T-cell (primary cell): ENCODE measurements around the gene RAP1GAP. TPM values are rescaled to one million over a fixed set of nuclear protein-coding genes. Genes with fewer than 3 reads are reported as not detected.

ENCODE experiments used
- ATAC-seq, 4 experiments: fragments of 200-7000 bp in 3 of 4; fragments of 150-1000 bp in 1 of 4; cut with Tn5 transposase; replicated peaks in 1 of 4; 1 replicate in 3 of 4; 2 replicates in 1 of 4; pipeline ENCODE4 v1.10.0; 2021; ENCODE audit warnings: moderate library complexity in 3 of 4, mild to moderate bottlenecking in 2 of 4, moderate number of reproducible peaks in 1 of 4
- CTCF ChIA-PET, 2 donors: fragments of 300-600 bp; sonication (Branson Sonifier 250); formaldehyde crosslinking; loops; one replicate each; lab custom pipeline; 2022; ENCODE audit warnings: antibody characterized with exemption in 2 of 2; lab: Charles Lee
- POLR2A ChIA-PET, 2 donors: fragments of 300-600 bp; sonication (Branson Sonifier 250); formaldehyde crosslinking; loops; one replicate each; lab custom pipeline; 2022; ENCODE audit warnings: antibody characterized with exemption in 2 of 2; lab: Charles Lee
- DNase-seq, 35 experiments: peaks; one replicate each; pipeline versions ENCODE4 v3.0.0 to v3.0.0-alpha.2; 2013 to 2023
- H3K27ac ChIP-seq: one replicate; pipeline ENCODE4 v1.5.1; 2013; ENCODE audit warnings: low read length
- H3K27me3 ChIP-seq, 2 experiments: replicated peaks in 1 of 2; 1 replicate in 1 of 2; 2 replicates in 1 of 2; pipeline versions ENCODE4 v1.6.1 to v1.7.0; 2013; ENCODE audit warnings: low read length in 1 of 2, mixed read lengths in 1 of 2; ENCODE audit not compliant: control insufficient read depth in 2 of 2, insufficient read depth in 2 of 2; ENCODE audit errors: extremely low read depth in 1 of 2
- H3K36me3 ChIP-seq, 2 donors: 1 replicate in 1 of 2; 2 replicates in 1 of 2; pipeline versions ENCODE4 v1.6.1 to v1.7.0; 2013; ENCODE audit warnings: low read length in 1 of 2; ENCODE audit not compliant: control insufficient read depth in 2 of 2, insufficient read depth in 1 of 2; ENCODE audit errors: extremely low read depth in 1 of 2
- H3K4me1 ChIP-seq, 2 experiments: 1 replicate in 1 of 2; 2 replicates in 1 of 2; pipeline versions ENCODE4 v1.6.1 to v1.7.0; 2013; ENCODE audit warnings: low read length in 2 of 2, mixed read lengths in 1 of 2; ENCODE audit not compliant: insufficient read depth in 2 of 2, control insufficient read depth in 1 of 2; ENCODE audit errors: extremely low read depth in 1 of 2
- H3K4me3 ChIP-seq, 2 donors: 1 replicate in 1 of 2; 2 replicates in 1 of 2; pipeline versions ENCODE4 v1.5.1 to v1.7.0; 2013; ENCODE audit warnings: mild to moderate bottlenecking in 2 of 2, low read length in 1 of 2, moderate library complexity in 1 of 2; ENCODE audit not compliant: control insufficient read depth in 1 of 2; ENCODE audit errors: extremely low read depth in 1 of 2
- H3K9me3 ChIP-seq: 2 replicates; pipeline ENCODE4 v1.7.0; 2013
- H3K27ac Mint-ChIP-seq, 2 donors: one replicate each; pipeline ENCODE4 v1.8.0; 2020 to 2021; ENCODE audit warnings: mild to moderate bottlenecking in 2 of 2, mixed read lengths in 2 of 2
- H3K27me3 Mint-ChIP-seq, 2 donors: one replicate each; pipeline ENCODE4 v1.8.0; 2021 to 2022; ENCODE audit warnings: mixed read lengths in 2 of 2
- H3K36me3 Mint-ChIP-seq: one replicate; pipeline ENCODE4 v1.8.0; 2021; ENCODE audit warnings: mixed read lengths
- H3K4me1 Mint-ChIP-seq, 3 donors: one replicate each; pipeline ENCODE4 v1.8.0; 2020 to 2022; ENCODE audit warnings: mixed read lengths in 3 of 3, mild to moderate bottlenecking in 1 of 3
- H3K4me3 Mint-ChIP-seq, 3 donors: one replicate each; pipeline ENCODE4 v1.8.0; 2020 to 2022; ENCODE audit warnings: mild to moderate bottlenecking in 3 of 3, mixed read lengths in 3 of 3, moderate library complexity in 3 of 3
- H3K9me3 Mint-ChIP-seq, 3 donors: one replicate each; pipeline ENCODE4 v1.8.0; 2020 to 2022; ENCODE audit warnings: mixed read lengths in 3 of 3
- WGBS: methylation state at CpG from one replicate; pipeline ENCODE4 v1.1.5; 2013; ENCODE audit warnings: missing lambda C conversion rate; ENCODE audit not compliant: insufficient coverage; 5-methylcytosine and 5-hydroxymethylcytosine counted together
- total RNA-seq, 35 experiments: library from RNA in 6 of 35; stranded (reverse) in 6 of 35; fragments of 120-200 nt in 1 of 35; gene quantifications; one replicate each; pipeline versions ENCODE4 v1.2.1 to v1.2.4 and lab custom pipeline; 2013 to 2026

The RAP1GAP gene
- total RNA-seq, 5 donors from 2014 or later (not counting 1 experiment from before 2014, with no cell fraction given): 0.18 to 1.0 (median 0.35) TPM

- peaks cover 1% of the 10 kb centered on the region for H3K36me3 Mint-ChIP-seq
- Histone ChIP-seq H3K9me3 (no peaks in the 10 kb centered on the region), H3K36me3 (peaks cover 3 to 5% of the 10 kb centered on the region in 2 donors), H3K27ac (no peak overlapping the region), H3K4me1 (peaks cover 0 to 16% of the 10 kb centered on the region in 2 experiments), H3K4me3 (no peak overlapping the region), H3K27me3 (peaks cover 0 to 17% of the 10 kb centered on the region in 2 experiments)
- peaks cover 2 to 10% (median 9%) of the 10 kb centered on the region in 3 donors for H3K4me1 Mint-ChIP-seq
- peaks cover 0 to 2% of the 10 kb centered on the region in 2 donors for H3K27me3 Mint-ChIP-seq
- 62% methylated on average over 8 of the region's 9 CpGs for WGBS
- ATAC-seq: no peak
- ChIA-PET POLR2A (no interaction called here), CTCF (interaction anchor here in 1 of 2 donors (1.0 kb wide), 1 partner anchor 1027 kb away, joined by 3 read pairs; no protein-coding TSS in a partner anchor)
- H3K27ac Mint-ChIP-seq: no peak overlapping the region
- no peak overlapping the region for H3K4me3 Mint-ChIP-seq
- no peak for DNase-seq
- H3K9me3 Mint-ChIP-seq: no peaks in the 10 kb centered on the region
Observed at GRCh38 chr1:21673277-21673780, 4.2 kb upstream of the RAP1GAP start.

DNA sequence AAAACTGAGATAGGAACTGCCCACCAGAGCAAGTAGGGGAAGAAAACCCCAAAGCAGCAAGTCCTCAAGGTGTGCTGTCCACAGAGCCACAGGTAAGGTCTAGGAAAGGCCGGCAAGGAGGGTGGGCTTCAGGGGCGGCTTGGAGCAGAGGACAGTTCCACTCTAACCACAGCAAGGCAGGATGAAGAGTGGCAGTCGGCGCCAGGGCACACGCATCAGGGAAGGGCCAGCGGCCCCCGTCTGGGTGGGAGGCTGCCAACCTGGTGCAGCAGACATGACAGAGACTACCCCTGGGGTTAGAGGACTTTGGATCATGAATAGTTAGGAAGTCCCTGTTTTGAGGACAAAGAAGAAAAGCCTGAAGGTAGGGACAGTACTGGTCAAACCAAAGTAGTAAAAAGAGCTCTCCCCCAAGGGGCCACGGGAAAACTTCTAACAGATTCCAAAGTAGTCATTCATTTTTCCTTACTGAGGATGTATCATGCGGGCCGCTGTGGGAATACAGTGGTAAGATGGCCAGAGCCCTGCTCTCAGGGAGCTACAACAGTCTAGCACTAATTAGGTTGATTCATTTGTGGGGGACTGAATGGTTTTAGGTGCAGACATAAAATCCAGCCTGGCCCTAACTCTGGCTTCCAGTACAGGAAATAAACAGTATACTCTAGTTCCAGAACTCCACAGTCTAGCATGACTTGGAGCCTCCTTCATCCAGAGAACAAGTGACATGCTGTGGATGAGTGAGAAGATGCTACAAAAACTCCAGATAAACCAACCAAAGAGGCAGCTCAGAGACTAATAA lies 3.5 kb upstream of the RAP1GAP start:
- ChIA-PET CTCF (no interaction called here), POLR2A (no interaction called here)
- H3K9me3 ChIP-seq: no peaks in the 10 kb centered on the region
- H3K27me3 ChIP-seq: peaks cover 0 to 24% of the 10 kb centered on the region in 2 experiments
- no peak overlapping the region for H3K4me3 Mint-ChIP-seq
- H3K27me3 Mint-ChIP-seq: peaks cover 5 to 8% of the 10 kb centered on the region in 2 donors
- H3K36me3 ChIP-seq: peaks cover 0 to under 1% of the 10 kb centered on the region in 2 donors
- DNase-seq (no peak), ATAC-seq (no peak)
- peak overlapping the region in 1 of 2 donors; percentile 6 for H3K27ac Mint-ChIP-seq
- no peak overlapping the region for H3K27ac ChIP-seq
- H3K36me3 Mint-ChIP-seq: no peaks in the 10 kb centered on the region
- 84% methylated on average over 7 of the region's 10 CpGs for WGBS
- H3K9me3 Mint-ChIP-seq: no peaks in the 10 kb centered on the region
- no peak overlapping the region for H3K4me3 ChIP-seq
- peaks cover 8 to 13% (median 9%) of the 10 kb centered on the region in 3 donors for H3K4me1 Mint-ChIP-seq
- peaks cover 0 to 23% of the 10 kb centered on the region in 2 experiments for H3K4me1 ChIP-seq

GRCh38 chr1:21671915-21672314 lies 2.8 kb upstream of the RAP1GAP start:
- no peaks in the 10 kb centered on the region for H3K9me3 ChIP-seq
- 94% methylated on average over 2 of the region's 6 CpGs for WGBS
- ATAC-seq: no peak
- no peaks in the 10 kb centered on the region for H3K36me3 Mint-ChIP-seq
- no peak overlapping the region for H3K4me3 Mint-ChIP-seq
- H3K27me3 Mint-ChIP-seq: peaks cover 9 to 15% of the 10 kb centered on the region in 2 donors
- no peak overlapping the region for H3K27ac Mint-ChIP-seq
- no peak for DNase-seq
- H3K27me3 ChIP-seq: peaks cover 0 to 32% of the 10 kb centered on the region in 2 experiments
- H3K4me1 ChIP-seq: peaks cover 0 to 24% of the 10 kb centered on the region in 2 experiments
- no peak overlapping the region for H3K4me3 ChIP-seq
- peaks cover 9 to 14% (median 10%) of the 10 kb centered on the region in 3 donors for H3K4me1 Mint-ChIP-seq
- no peak overlapping the region for H3K27ac ChIP-seq
- POLR2A ChIA-PET: no interaction called here
- H3K36me3 ChIP-seq: no peaks in the 10 kb centered on the region
- H3K9me3 Mint-ChIP-seq: no peaks in the 10 kb centered on the region
- CTCF ChIA-PET: no interaction called here

GRCh38 chr1:21670956-21671902 lies 2.1 kb upstream of the RAP1GAP start:
- H3K27me3 ChIP-seq: peaks cover 0 to 38% of the 10 kb centered on the region in 2 experiments
- POLR2A ChIA-PET: no interaction called here
- peak overlapping the region in 1 of 3 donors; percentile 65 for H3K4me3 Mint-ChIP-seq
- no peak overlapping the region for H3K27ac Mint-ChIP-seq
- H3K36me3 Mint-ChIP-seq: no peaks in the 10 kb centered on the region
- H3K36me3 ChIP-seq: no peaks in the 10 kb centered on the region
- H3K4me1 ChIP-seq: peaks cover 0 to 24% of the 10 kb centered on the region in 2 experiments
- no peaks in the 10 kb centered on the region for H3K9me3 Mint-ChIP-seq
- H3K9me3 ChIP-seq: no peaks in the 10 kb centered on the region
- DNase-seq: no peak
- CTCF ChIA-PET: no interaction called here
- H3K4me3 ChIP-seq: no peak overlapping the region
- H3K4me1 Mint-ChIP-seq: peaks cover 9 to 14% (median 10%) of the 10 kb centered on the region in 3 donors
- ATAC-seq: no peak
- H3K27ac ChIP-seq: no peak overlapping the region
- peaks cover 9 to 21% of the 10 kb centered on the region in 2 donors for H3K27me3 Mint-ChIP-seq
- 95% methylated on average over 5 of the region's 11 CpGs for WGBS

- no peaks in the 10 kb centered on the region for H3K9me3 ChIP-seq
- DNase-seq (no peak), ATAC-seq (no peak)
- ChIA-PET CTCF (no interaction called here), POLR2A (interaction anchor here in 1 of 2 donors (0.6 kb wide), 1 partner anchor 438 kb away, joined by 4 read pairs; no protein-coding TSS in a partner anchor)
- H3K27ac ChIP-seq: no peak overlapping the region
- Mint-ChIP-seq H3K9me3 (no peaks in the 10 kb centered on the region), H3K4me1 (peaks cover 9 to 14% (median 10%) of the 10 kb centered on the region in 3 donors), H3K4me3 (peak overlapping the region in 2 of 3 donors; percentile 60 to 65), H3K27ac (no peak overlapping the region), H3K36me3 (no peaks in the 10 kb centered on the region), H3K27me3 (peaks cover 12 to 29% of the 10 kb centered on the region in 2 donors)
- peak overlapping the region in 1 of 2 donors; percentile 48 for H3K4me3 ChIP-seq
- H3K4me1 ChIP-seq: peaks cover 0 to 24% of the 10 kb centered on the region in 2 experiments
- H3K36me3 ChIP-seq: no peaks in the 10 kb centered on the region
- 40% methylated on average over 2 of the region's 16 CpGs for WGBS
- peaks cover 0 to 48% of the 10 kb centered on the region in 2 experiments for H3K27me3 ChIP-seq
Observed at GRCh38 chr1:21670059-21670881, 1.1 kb upstream of the RAP1GAP start.
